ENCODE data around the gene TRPV2. TPM values are rescaled to one million over a fixed set of nuclear protein-coding genes. Genes with fewer than 3 reads are reported as not detected.

The TRPV2 gene
- total and polyA plus RNA-seq, 9 of the 15 experiments (the other 6 are each of a cell fraction or from before 2014, with no cell fraction given): 10.0 to 97.5 (median 30.3) TPM

- TF ChIP-seq, protein P1, sequence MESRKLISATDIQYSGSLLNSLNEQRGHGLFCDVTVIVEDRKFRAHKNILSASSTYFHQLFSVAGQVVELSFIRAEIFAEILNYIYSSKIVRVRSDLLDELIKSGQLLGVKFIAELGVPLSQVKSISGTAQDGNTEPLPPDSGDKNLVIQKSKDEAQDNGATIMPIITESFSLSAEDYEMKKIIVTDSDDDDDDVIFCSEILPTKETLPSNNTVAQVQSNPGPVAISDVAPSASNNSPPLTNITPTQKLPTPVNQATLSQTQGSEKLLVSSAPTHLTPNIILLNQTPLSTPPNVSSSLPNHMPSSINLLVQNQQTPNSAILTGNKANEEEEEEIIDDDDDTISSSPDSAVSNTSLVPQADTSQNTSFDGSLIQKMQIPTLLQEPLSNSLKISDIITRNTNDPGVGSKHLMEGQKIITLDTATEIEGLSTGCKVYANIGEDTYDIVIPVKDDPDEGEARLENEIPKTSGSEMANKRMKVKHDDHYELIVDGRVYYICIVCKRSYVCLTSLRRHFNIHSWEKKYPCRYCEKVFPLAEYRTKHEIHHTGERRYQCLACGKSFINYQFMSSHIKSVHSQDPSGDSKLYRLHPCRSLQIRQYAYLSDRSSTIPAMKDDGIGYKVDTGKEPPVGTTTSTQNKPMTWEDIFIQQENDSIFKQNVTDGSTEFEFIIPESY (CRISPR knock-in tag; IDR thresholded peaks at IDR 0.05): peak; percentile 76; the same call in 1 of the 2 replicates
These were observed 33.8 kb downstream of the TRPV2 start (continued) for GRCh38 chr17:16449121-16449570.

DNA sequence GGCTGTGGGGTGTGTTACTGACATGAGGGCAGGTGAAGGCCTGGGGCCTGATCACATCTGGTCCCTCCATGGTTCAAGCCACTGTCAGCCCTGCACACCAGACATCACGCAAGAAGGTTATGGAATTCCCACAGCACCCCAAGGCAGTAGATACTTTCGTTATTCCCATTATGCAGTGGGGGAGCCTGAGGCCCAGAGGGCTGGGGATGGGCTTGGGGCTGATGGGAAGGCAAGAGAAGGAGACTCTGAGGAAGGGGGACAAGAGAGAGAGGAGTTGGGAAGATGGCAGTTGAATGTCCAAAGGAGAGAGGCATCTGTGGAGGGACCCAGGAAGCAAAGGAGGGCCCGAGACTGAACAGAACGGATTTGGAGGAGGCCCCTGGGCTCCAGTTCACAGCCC is 34.7 kb downstream of the TRPV2 start:
- ChIA-PET CTCF (ENCODE audit: low intra/inter-chr PET ratio) (interaction anchor here (0.8 kb wide), 1 partner anchor 86 kb away, joined by 3 read pairs; no protein-coding TSS in a partner anchor), POLR2A (interaction anchor here (0.6 to 4.5 kb wide), 3 partner anchors 9 to 64 kb away, joined by 3 to 31 read pairs (median 3); no protein-coding TSS in a partner anchor)
- in situ Hi-C loops (cut with MboI): loop anchor here (5.0 kb wide), 1 partner anchor 77 kb away; no protein-coding TSS in a partner anchor
- peaks cover 0 to 13% of the 10 kb centered on the region in 2 experiments; a peak in 3 of 5 replicates for H3K4me1 ChIP-seq (replicated peaks in 1 of 2; ENCODE audit: control insufficient read depth in 2 of 2, insufficient read depth in 2 of 2, low read length in 2 of 2)
- no peak overlapping the region for H2AFZ ChIP-seq (ENCODE audit: low read depth, low read length)
- no peak overlapping the region for H3K4me3 ChIP-seq
- intact Hi-C loops (cut with micrococcal nuclease): loop anchor here (10.0 kb wide), 1 partner anchor 85 kb away; no protein-coding TSS in a partner anchor
- BruUV-seq (replicated peaks): no TSS peak
- no peak for TF ChIP-seq NR2C2 (CRISPR knock-in tag; IDR thresholded peaks at IDR 0.05)
- TF ChIP-seq NR2C2 (tag; IDR thresholded peaks at IDR 0.05): no peak
- TF ChIP-seq, protein P2, sequence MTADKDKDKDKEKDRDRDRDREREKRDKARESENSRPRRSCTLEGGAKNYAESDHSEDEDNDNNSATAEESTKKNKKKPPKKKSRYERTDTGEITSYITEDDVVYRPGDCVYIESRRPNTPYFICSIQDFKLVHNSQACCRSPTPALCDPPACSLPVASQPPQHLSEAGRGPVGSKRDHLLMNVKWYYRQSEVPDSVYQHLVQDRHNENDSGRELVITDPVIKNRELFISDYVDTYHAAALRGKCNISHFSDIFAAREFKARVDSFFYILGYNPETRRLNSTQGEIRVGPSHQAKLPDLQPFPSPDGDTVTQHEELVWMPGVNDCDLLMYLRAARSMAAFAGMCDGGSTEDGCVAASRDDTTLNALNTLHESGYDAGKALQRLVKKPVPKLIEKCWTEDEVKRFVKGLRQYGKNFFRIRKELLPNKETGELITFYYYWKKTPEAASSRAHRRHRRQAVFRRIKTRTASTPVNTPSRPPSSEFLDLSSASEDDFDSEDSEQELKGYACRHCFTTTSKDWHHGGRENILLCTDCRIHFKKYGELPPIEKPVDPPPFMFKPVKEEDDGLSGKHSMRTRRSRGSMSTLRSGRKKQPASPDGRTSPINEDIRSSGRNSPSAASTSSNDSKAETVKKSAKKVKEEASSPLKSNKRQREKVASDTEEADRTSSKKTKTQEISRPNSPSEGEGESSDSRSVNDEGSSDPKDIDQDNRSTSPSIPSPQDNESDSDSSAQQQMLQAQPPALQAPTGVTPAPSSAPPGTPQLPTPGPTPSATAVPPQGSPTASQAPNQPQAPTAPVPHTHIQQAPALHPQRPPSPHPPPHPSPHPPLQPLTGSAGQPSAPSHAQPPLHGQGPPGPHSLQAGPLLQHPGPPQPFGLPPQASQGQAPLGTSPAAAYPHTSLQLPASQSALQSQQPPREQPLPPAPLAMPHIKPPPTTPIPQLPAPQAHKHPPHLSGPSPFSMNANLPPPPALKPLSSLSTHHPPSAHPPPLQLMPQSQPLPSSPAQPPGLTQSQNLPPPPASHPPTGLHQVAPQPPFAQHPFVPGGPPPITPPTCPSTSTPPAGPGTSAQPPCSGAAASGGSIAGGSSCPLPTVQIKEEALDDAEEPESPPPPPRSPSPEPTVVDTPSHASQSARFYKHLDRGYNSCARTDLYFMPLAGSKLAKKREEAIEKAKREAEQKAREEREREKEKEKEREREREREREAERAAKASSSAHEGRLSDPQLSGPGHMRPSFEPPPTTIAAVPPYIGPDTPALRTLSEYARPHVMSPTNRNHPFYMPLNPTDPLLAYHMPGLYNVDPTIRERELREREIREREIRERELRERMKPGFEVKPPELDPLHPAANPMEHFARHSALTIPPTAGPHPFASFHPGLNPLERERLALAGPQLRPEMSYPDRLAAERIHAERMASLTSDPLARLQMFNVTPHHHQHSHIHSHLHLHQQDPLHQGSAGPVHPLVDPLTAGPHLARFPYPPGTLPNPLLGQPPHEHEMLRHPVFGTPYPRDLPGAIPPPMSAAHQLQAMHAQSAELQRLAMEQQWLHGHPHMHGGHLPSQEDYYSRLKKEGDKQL (CRISPR knock-in tag; IDR thresholded peaks at IDR 0.05; ENCODE audit: borderline replicate concordance): no peak
- TF ChIP-seq MYC (IDR thresholded peaks at IDR 0.05; ENCODE audit: low read depth, low read length): no peak
- no peak for TF ChIP-seq MYC (CRISPR knock-in tag; IDR thresholded peaks at IDR 0.05; ENCODE audit: borderline replicate concordance, low read depth)
- no peak for TF ChIP-seq TEAD1 (CRISPR knock-in tag; IDR thresholded peaks at IDR 0.05)
- TF ChIP-seq ZNF668 (CRISPR knock-in tag; IDR thresholded peaks at IDR 0.05): no peak
- H4K20me1 ChIP-seq (replicated peaks; ENCODE audit: control insufficient read depth, insufficient read depth, low read length): peaks cover 38% of the 10 kb centered on the region
- H3K27me3 ChIP-seq (ENCODE audit: control insufficient read depth in 2 of 2, insufficient read depth in 2 of 2, low read length in 2 of 2): no peaks in the 10 kb centered on the region
- no peak overlapping the region for H3K27ac ChIP-seq (ENCODE audit: extremely low read depth, low read depth, low read length)
- 83% methylated on average over 1 of the region's 4 CpGs for WGBS (ENCODE audit: insufficient coverage, low coverage, missing lambda C conversion rate)
- no peak overlapping the region for H3K9ac ChIP-seq (ENCODE audit: insufficient read depth in 1 of 2, low read depth in 2 of 2, low read length in 2 of 2)
- FAIRE-seq (no peak), DNase-seq (ENCODE audit: extremely low read depth in 1 of 4, low spot score in 3 of 4) (no peak), ATAC-seq (no peak)
- no peaks in the 10 kb centered on the region for H3K9me1 ChIP-seq (ENCODE audit: control insufficient read depth, insufficient read depth, low read length)
- peaks cover 51% of the 10 kb centered on the region; the same call in 2 of the 3 replicates for H3K36me3 ChIP-seq (ENCODE audit: control insufficient read depth, insufficient read depth, low read length)
- no peak overlapping the region for H3K4me2 ChIP-seq (ENCODE audit: insufficient read depth, low read length)
- H3K9me3 ChIP-seq (replicated peaks; ENCODE audit: control insufficient read depth, insufficient read depth, low read depth, low read length): no peaks in the 10 kb centered on the region
- peaks cover 8% of the 10 kb centered on the region; the same call in 1 of the 3 replicates for H3K79me2 ChIP-seq (ENCODE audit: control insufficient read depth, insufficient read depth, low read length)
